Measurements from ENCODE around the gene ATP2B2. TPM values are rescaled to one million over a fixed set of nuclear protein-coding genes. Genes with fewer than 3 reads are reported as not detected.

ATP2B2 gene
- total and polyA plus RNA-seq, 12 donors: 0.37 to 3.0 (median 1.6) TPM

- 53 to 60% (median 58%) methylated on average over 13 of the region's 13 CpGs for WGBS, 4 donors
- Histone ChIP-seq H3K9me3 (replicated peaks in 1 of 3) (no peaks in the 10 kb centered on the region), H3K4me1 (replicated peaks in 1 of 2) (no peaks in the 10 kb centered on the region), H3K4me3 (no peak overlapping the region), H3K36me3 (replicated peaks in 1 of 2) (no peaks in the 10 kb centered on the region), H3K27ac (no peak overlapping the region), H3K27me3 (no peaks in the 10 kb centered on the region)
- DNase-seq: no peak
- TF ChIP-seq CTCF (IDR thresholded peaks at IDR 0.05) (no peak), POLR2A (IDR thresholded peaks at IDR 0.05) (no peak)
- intact Hi-C loops (cut with DNase I): no loop called here
Observed at GRCh38 chr3:10354361-10355015, 150.9 kb downstream of the ATP2B2 start.

GRCh38 chr3:10353661-10354360, 151.6 kb downstream of the ATP2B2 start:
- no peak for TF ChIP-seq CTCF (IDR thresholded peaks at IDR 0.05)
- TF ChIP-seq POLR2A (IDR thresholded peaks at IDR 0.05): no peak
- Histone ChIP-seq H3K27ac (no peak overlapping the region), H3K36me3 (replicated peaks in 1 of 2) (no peaks in the 10 kb centered on the region), H3K27me3 (no peaks in the 10 kb centered on the region), H3K4me1 (replicated peaks in 1 of 2) (no peaks in the 10 kb centered on the region), H3K9me3 (replicated peaks in 1 of 3) (no peaks in the 10 kb centered on the region), H3K4me3 (no peak overlapping the region)
- intact Hi-C loops (cut with DNase I): no loop called here
- 52 to 69% (median 64%) methylated on average over 10 of the region's 10 CpGs for WGBS, 4 donors
- DNase-seq: no peak

- H3K27me3 ChIP-seq: no peaks in the 10 kb centered on the region
- no peak overlapping the region for H3K27ac ChIP-seq
- H3K36me3 ChIP-seq (replicated peaks in 1 of 2): no peaks in the 10 kb centered on the region
- intact Hi-C loops (cut with DNase I): no loop called here
- TF ChIP-seq CTCF (IDR thresholded peaks at IDR 0.05): no peak
- TF ChIP-seq POLR2A (IDR thresholded peaks at IDR 0.05): no peak
- H3K4me3 ChIP-seq: no peak overlapping the region
- WGBS, 4 donors: 78 to 93% (median 91%) methylated on average over 3 of the region's 3 CpGs
- no peaks in the 10 kb centered on the region for H3K4me1 ChIP-seq (replicated peaks in 1 of 2)
- DNase-seq: no peak
- H3K9me3 ChIP-seq (replicated peaks in 1 of 3): no peaks in the 10 kb centered on the region
Observed at GRCh38 chr3:10353160-10353559, 152.2 kb downstream of the ATP2B2 start.

GRCh38 chr3:10352146-10352911, 153.1 kb downstream of the ATP2B2 start:
- DNase-seq: no peak
- no peak overlapping the region for H3K27ac ChIP-seq
- H3K4me1 ChIP-seq (replicated peaks in 1 of 2): no peaks in the 10 kb centered on the region
- H3K36me3 ChIP-seq (replicated peaks in 1 of 2): no peaks in the 10 kb centered on the region
- no peaks in the 10 kb centered on the region for H3K9me3 ChIP-seq (replicated peaks in 1 of 3)
- H3K27me3 ChIP-seq: no peaks in the 10 kb centered on the region
- H3K4me3 ChIP-seq: no peak overlapping the region
- TF ChIP-seq CTCF (IDR thresholded peaks at IDR 0.05) (no peak), POLR2A (IDR thresholded peaks at IDR 0.05) (no peak)
- intact Hi-C loops (cut with DNase I): no loop called here
- WGBS, 4 donors: 82 to 85% (median 83%) methylated on average over 8 to 14 of the region's 14 CpGs
